ENCODE measurements around the gene TMEM121B.

TMEM121B gene

GRCh38 chr22:17114898-17115235 is 6.3 kb downstream of the TMEM121B start:
- CTCF ChIA-PET, result interaction anchor here (1.7 kb wide), 1 partner anchor 57 kb away, joined by 4 read pairs; no protein-coding TSS in a partner anchor
- DNase-seq (ENCODE audit: extremely low spot score), result no peak
- POLR2A ChIA-PET, result no interaction called here
- TF ChIP-seq CTCF (IDR thresholded peaks at IDR 0.05; ENCODE audit: control extremely low read depth, extremely low read depth, low read depth, missing control alignments), result no peak

- no peak for TF ChIP-seq CTCF (IDR thresholded peaks at IDR 0.05; ENCODE audit: control extremely low read depth, extremely low read depth, low read depth, missing control alignments)
- POLR2A ChIA-PET, result no interaction called here
- no peak for DNase-seq (ENCODE audit: extremely low spot score)
- CTCF ChIA-PET, result interaction anchor here (0.7 to 1.7 kb wide), 2 partner anchors 10 to 57 kb away, joined by 3 to 4 read pairs; no protein-coding TSS in a partner anchor
These were observed 6.8 kb downstream of the TMEM121B start for GRCh38 chr22:17114173-17114897.

GRCh38 chr22:17113600-17113999 is 7.6 kb downstream of the TMEM121B start:
- no peak for TF ChIP-seq CTCF (IDR thresholded peaks at IDR 0.05; ENCODE audit: control extremely low read depth, extremely low read depth, low read depth, missing control alignments)
- ChIA-PET POLR2A (no interaction called here), CTCF (interaction anchor here (0.7 to 1.7 kb wide), 2 partner anchors 11 to 58 kb away, joined by 3 to 4 read pairs; no protein-coding TSS in a partner anchor)
- no peak for DNase-seq (ENCODE audit: extremely low spot score)

- DNase-seq (ENCODE audit: extremely low spot score), result no peak
- CTCF ChIA-PET, result no interaction called here
These were observed 8.6 kb downstream of the TMEM121B start for GRCh38 chr22:17112491-17113042.

GRCh38 chr22:17110791-17111550 is 10.2 kb downstream of the TMEM121B start:
- ChIA-PET CTCF (interaction anchor here (0.8 kb wide), 1 partner anchor 18 kb away, joined by 3 read pairs; no protein-coding TSS in a partner anchor), POLR2A (no interaction called here)
- no peak for DNase-seq (ENCODE audit: extremely low spot score)
- no peak for TF ChIP-seq CTCF (IDR thresholded peaks at IDR 0.05; ENCODE audit: control extremely low read depth, extremely low read depth, low read depth, missing control alignments)

More at GRCh38 chr22:17112491-17113042, 8.6 kb downstream of the TMEM121B start:
- TF ChIP-seq CTCF (IDR thresholded peaks at IDR 0.05; ENCODE audit: control extremely low read depth, extremely low read depth, low read depth, missing control alignments), result no peak
- POLR2A ChIA-PET, result no interaction called here

- ChIA-PET POLR2A (no interaction called here), CTCF (interaction anchor here (0.9 kb wide), 1 partner anchor 16 kb away, joined by 3 read pairs; no protein-coding TSS in a partner anchor)
- no peak for TF ChIP-seq CTCF (IDR thresholded peaks at IDR 0.05; ENCODE audit: control extremely low read depth, extremely low read depth, low read depth, missing control alignments)
- no peak for DNase-seq (ENCODE audit: extremely low spot score)
These were observed 11.2 kb downstream of the TMEM121B start for GRCh38 chr22:17109976-17110375.
